Suprapubic skin (tissue), 4 donors: Measurements from ENCODE around the gene EIF4E1B.

Experiments
- CTCF ChIP-seq, 2 donors: fragments of 200-600 bp in 1 of 2; fragments of 450-650 bp in 1 of 2; sonication (generic) in 1 of 2; IDR thresholded peaks; one replicate each; pipeline ENCODE4 v1.5.1; 2016 to 2019; ENCODE audit warnings: antibody characterized with exemption in 2 of 2, mild to moderate bottlenecking in 1 of 2, moderate library complexity in 1 of 2
- POLR2A ChIP-seq, 2 donors: fragments of 450-650 bp; IDR thresholded peaks; one replicate each; pipeline ENCODE4 v1.6.1; 2017; ENCODE audit warnings: antibody characterized with exemption in 2 of 2, mild to moderate bottlenecking in 2 of 2, moderate library complexity in 2 of 2
- POLR2AphosphoS5 ChIP-seq, 3 donors: sonication (generic); formaldehyde crosslinking; IDR thresholded peaks; one replicate each; pipeline ENCODE4 v1.6.1; 2017; ENCODE audit warnings: antibody characterized with exemption in 3 of 3

GRCh38 chr5:176646707-176647029, 16.2 kb downstream of the EIF4E1B start:
- TF ChIP-seq POLR2A (IDR thresholded peaks at IDR 0.05) = no peak
- TF ChIP-seq CTCF (IDR thresholded peaks at IDR 0.05) = no peak
- no peak for TF ChIP-seq POLR2AphosphoS5 (IDR thresholded peaks at IDR 0.05)
